ENCODE measurements around the gene MPHOSPH6. TPM values are rescaled to one million over a fixed set of nuclear protein-coding genes. Genes with fewer than 3 reads are reported as not detected.

MPHOSPH6 gene
- total and polyA plus RNA-seq, 8 donors: 23.1 to 41.7 (median 35.9) TPM

GRCh38 chr16:82194086-82194485 lies 24.1 kb upstream of the MPHOSPH6 start:
- no peaks in the 10 kb centered on the region for H3K9me3 ChIP-seq
- H3K27ac ChIP-seq: no peak overlapping the region
- DNase-seq: no peak
- peaks cover 3 to 14% of the 10 kb centered on the region in 2 donors for H3K4me1 ChIP-seq
- H3K4me3 ChIP-seq: no peak overlapping the region
- intact Hi-C loops (cut with DNase I): no loop called here
- H3K27me3 ChIP-seq: no peaks in the 10 kb centered on the region
- H3K36me3 ChIP-seq: no peaks in the 10 kb centered on the region
- no peak for TF ChIP-seq CTCF (IDR thresholded peaks at IDR 0.05)
- ATAC-seq: no peak

DNA sequence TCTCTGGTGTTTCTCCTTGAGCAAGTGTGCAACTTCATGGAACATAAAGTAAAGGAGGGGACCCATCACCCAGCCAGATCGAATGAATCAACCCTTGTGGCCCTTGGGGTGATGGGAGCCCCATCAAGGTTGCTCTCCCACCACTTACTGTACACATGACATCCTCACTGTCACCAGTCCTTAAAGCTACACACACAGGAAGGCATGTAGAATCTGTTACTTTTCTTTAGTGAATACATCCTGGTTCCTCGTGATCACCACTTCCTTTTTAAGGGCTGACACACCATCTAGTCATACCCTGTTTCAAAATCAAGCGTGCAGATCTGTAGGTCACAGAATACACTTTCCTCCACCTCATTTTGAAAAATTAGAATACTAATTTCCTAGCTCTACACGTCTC lies 22.6 kb upstream of the MPHOSPH6 start:
- H3K36me3 ChIP-seq: no peaks in the 10 kb centered on the region
- DNase-seq (no peak), ATAC-seq (peak; percentile 72)
- H3K27ac ChIP-seq: peak overlapping the region in 1 of 2 donors; percentile 45
- H3K4me3 ChIP-seq: no peak overlapping the region
- intact Hi-C loops (cut with DNase I): no loop called here
- no peak for TF ChIP-seq CTCF (IDR thresholded peaks at IDR 0.05)
- H3K4me1 ChIP-seq: peaks cover 3 to 14% of the 10 kb centered on the region in 2 donors
- H3K9me3 ChIP-seq: no peaks in the 10 kb centered on the region
- no peaks in the 10 kb centered on the region for H3K27me3 ChIP-seq

DNA sequence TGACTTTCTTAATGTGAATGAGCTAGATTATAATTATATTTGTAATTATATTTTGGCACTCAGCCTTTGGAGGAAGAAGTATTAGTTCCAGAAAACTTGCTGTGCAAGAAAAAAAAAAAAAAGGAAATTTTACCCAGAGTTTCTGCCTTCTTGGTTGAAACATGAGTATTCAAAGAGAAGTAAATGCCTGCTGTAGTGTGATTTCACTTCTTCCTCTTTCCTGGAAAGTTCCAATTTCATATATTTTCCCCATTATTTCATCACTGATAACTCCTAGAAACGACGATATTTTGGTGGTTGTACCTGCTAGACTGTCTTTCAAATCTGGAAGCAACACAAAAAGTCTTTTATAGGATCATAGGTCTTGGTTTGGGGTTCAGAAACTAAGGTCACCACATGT lies 20.4 kb upstream of the MPHOSPH6 start:
- TF ChIP-seq CTCF (IDR thresholded peaks at IDR 0.05): no peak
- ATAC-seq: peak; percentile 16
- no peaks in the 10 kb centered on the region for H3K27me3 ChIP-seq
- H3K9me3 ChIP-seq: no peaks in the 10 kb centered on the region
- H3K4me3 ChIP-seq: no peak overlapping the region
- DNase-seq: no peak
- H3K4me1 ChIP-seq: peaks cover 3 to 6% of the 10 kb centered on the region in 2 donors
- intact Hi-C loops (cut with DNase I): no loop called here
- H3K36me3 ChIP-seq: no peaks in the 10 kb centered on the region
- peak overlapping the region; percentile 19 to 42 for H3K27ac ChIP-seq

DNA sequence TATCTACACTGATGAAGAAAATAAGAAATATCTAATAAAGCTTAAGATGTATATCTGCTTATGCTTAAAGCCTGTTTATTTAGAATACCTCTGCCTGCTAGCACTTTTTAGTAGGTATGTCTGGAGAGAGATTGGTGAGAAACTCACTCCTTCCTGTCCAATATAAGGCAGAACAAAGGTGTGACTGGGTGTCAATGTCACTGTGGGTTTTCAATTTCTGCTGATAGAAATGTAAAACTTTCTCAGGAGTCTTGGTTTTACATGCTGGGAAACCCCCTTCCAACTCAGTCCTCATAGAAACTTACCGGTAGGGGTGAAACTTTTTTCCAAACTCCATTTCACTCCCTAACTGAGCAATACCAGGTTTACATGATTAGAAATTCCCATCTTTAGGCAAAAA lies 17.8 kb upstream of the MPHOSPH6 start:
- H3K4me3 ChIP-seq: no peak overlapping the region
- DNase-seq (no peak), ATAC-seq (no peak)
- peaks cover under 1 to 6% of the 10 kb centered on the region in 2 donors for H3K4me1 ChIP-seq
- no peaks in the 10 kb centered on the region for H3K36me3 ChIP-seq
- peaks cover 0 to 3% of the 10 kb centered on the region in 2 donors for H3K27me3 ChIP-seq
- TF ChIP-seq CTCF (IDR thresholded peaks at IDR 0.05): no peak
- intact Hi-C loops (cut with DNase I): no loop called here
- H3K9me3 ChIP-seq: no peaks in the 10 kb centered on the region
- no peak overlapping the region for H3K27ac ChIP-seq

DNA sequence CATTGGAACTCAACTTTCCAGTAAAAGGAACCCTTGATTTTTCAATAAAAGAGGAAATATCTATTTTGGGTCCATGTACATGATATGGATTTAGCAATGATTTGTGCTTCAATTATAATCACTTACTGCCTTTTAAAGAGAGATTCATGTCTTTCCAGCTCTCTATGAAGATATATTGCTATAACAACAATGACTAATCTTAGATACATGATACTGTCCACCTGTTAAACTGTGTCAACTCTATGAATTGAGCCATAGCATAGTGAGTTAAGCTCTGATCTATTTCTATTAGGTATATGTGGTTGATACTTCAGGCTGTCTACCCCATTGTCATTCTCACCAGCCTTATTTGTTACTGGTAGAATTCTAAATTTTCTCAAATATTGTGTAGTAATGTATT lies 15.0 kb upstream of the MPHOSPH6 start:
- no peak overlapping the region for H3K4me3 ChIP-seq
- ATAC-seq (no peak), DNase-seq (no peak)
- peaks cover 0 to 5% of the 10 kb centered on the region in 2 donors for H3K4me1 ChIP-seq
- no peak for TF ChIP-seq CTCF (IDR thresholded peaks at IDR 0.05)
- H3K36me3 ChIP-seq: no peaks in the 10 kb centered on the region
- no peaks in the 10 kb centered on the region for H3K9me3 ChIP-seq
- no peak overlapping the region for H3K27ac ChIP-seq
- H3K27me3 ChIP-seq: peaks cover 0 to 3% of the 10 kb centered on the region in 2 donors
- intact Hi-C loops (cut with DNase I): no loop called here
